Measurements from ENCODE around the gene FUT2. TPM values are rescaled to one million over a fixed set of nuclear protein-coding genes. Genes with fewer than 3 reads are reported as not detected.
A peak's percentile ranks its signal among the peaks of the same experiment; 100 is the strongest.

FUT2 gene
- total and polyA plus RNA-seq, 2 of the 13 experiments (the other 11 are each of a cell fraction or from before 2014, with no cell fraction given), result 0.07 TPM; not detected in 1

DNA sequence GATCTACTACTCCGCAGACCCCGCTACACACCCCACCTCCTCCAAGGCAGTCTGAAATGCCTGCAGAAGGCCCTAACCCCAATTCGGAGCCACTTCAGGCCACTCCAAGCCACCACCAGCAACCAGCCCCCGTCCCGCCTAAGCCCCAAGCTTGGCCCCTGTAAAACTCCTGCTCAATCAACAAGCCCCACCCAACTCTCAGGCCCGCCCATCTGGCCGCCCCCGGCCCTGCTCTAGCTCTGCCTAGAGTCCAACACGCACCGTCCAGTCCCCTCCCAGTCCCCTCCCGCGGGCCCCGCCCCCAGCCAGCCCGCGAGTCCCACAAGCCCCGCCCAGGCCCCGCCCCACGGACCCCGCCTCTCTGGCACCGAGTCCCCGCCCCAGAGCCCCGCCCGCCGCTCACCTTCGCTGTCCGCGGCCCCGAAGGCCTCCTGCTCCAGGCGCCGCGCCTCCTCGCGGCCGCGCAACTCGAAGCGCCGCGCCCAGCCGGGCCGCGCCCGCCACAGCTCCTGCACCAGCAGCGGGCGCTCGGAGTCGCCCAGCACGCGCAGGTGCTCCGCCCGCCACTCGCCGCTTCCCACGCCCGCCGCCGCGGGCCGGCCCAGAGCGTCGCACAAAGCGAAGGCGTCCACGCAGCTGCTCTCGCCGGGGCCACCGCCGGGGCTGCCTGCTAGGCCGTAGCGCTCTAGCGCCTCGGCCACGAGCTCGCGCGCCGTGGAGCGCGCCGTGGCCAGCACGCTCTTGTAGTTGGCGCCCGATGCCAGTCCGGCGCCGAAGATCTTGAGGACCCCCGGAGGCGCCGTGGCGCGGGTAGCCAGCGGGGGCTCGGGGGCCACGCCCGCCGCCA lies 43.0 kb downstream of the FUT2 start (continued):
- TF ChIP-seq HBP1 (CRISPR knock-in tag; IDR thresholded peaks at IDR 0.05; ENCODE audit: low read depth) (no peak), ZSCAN31 (CRISPR knock-in tag; IDR thresholded peaks at IDR 0.05; ENCODE audit: low read depth) (peak; percentile 77), BORCS8-MEF2B (CRISPR knock-in tag; IDR thresholded peaks at IDR 0.05) (0 out of 2 replicates have a peak, but pooled peaks have one; percentile 67), ZNF589 (CRISPR knock-in tag; conservative IDR thresholded peaks at IDR 0.05) (no peak; the same call in 1 of the 2 replicates), THAP11 (CRISPR knock-in tag; IDR thresholded peaks at IDR 0.05) (peak; percentile 81), HOXA3 (CRISPR knock-in tag; IDR thresholded peaks at IDR 0.05) (peak; percentile 81), REXO4 (CRISPR knock-in tag; IDR thresholded peaks at IDR 0.05; ENCODE audit: borderline replicate concordance) (no peak), FOXA1 (IDR thresholded peaks at IDR 0.05) (no peak), FOXA1 (CRISPR knock-in tag; IDR thresholded peaks at IDR 0.05) (peak; percentile 71), ISL2 (CRISPR knock-in tag; IDR thresholded peaks at IDR 0.05) (peak; percentile 22; the same call in 1 of the 2 replicates), POGK (CRISPR knock-in tag; conservative IDR thresholded peaks at IDR 0.05) (peak; percentile 81), ZNF546 (CRISPR knock-in tag; conservative IDR thresholded peaks at IDR 0.05) (peak; percentile 73; the same call in 1 of the 2 replicates), ZNF761 (CRISPR knock-in tag; conservative IDR thresholded peaks at IDR 0.05) (peak; percentile 52; the same call in 1 of the 2 replicates), ZNF296 (CRISPR knock-in tag; conservative IDR thresholded peaks at IDR 0.05) (no peak), ZNF121 (CRISPR knock-in tag; IDR thresholded peaks at IDR 0.05) (peak; percentile 47; the same call in 1 of the 2 replicates), SP5 (CRISPR knock-in tag; IDR thresholded peaks at IDR 0.05; ENCODE audit: borderline replicate concordance, low read depth) (peak; percentile 6; the same call in 1 of the 2 replicates), SIN3A (IDR thresholded peaks at IDR 0.05; ENCODE audit: borderline replicate concordance, low read depth, low read length) (no peak), ZNF883 (CRISPR knock-in tag; IDR thresholded peaks at IDR 0.05; ENCODE audit: not compliant biosample characterization) (no peak)
- TF ChIP-seq, protein P1, sequence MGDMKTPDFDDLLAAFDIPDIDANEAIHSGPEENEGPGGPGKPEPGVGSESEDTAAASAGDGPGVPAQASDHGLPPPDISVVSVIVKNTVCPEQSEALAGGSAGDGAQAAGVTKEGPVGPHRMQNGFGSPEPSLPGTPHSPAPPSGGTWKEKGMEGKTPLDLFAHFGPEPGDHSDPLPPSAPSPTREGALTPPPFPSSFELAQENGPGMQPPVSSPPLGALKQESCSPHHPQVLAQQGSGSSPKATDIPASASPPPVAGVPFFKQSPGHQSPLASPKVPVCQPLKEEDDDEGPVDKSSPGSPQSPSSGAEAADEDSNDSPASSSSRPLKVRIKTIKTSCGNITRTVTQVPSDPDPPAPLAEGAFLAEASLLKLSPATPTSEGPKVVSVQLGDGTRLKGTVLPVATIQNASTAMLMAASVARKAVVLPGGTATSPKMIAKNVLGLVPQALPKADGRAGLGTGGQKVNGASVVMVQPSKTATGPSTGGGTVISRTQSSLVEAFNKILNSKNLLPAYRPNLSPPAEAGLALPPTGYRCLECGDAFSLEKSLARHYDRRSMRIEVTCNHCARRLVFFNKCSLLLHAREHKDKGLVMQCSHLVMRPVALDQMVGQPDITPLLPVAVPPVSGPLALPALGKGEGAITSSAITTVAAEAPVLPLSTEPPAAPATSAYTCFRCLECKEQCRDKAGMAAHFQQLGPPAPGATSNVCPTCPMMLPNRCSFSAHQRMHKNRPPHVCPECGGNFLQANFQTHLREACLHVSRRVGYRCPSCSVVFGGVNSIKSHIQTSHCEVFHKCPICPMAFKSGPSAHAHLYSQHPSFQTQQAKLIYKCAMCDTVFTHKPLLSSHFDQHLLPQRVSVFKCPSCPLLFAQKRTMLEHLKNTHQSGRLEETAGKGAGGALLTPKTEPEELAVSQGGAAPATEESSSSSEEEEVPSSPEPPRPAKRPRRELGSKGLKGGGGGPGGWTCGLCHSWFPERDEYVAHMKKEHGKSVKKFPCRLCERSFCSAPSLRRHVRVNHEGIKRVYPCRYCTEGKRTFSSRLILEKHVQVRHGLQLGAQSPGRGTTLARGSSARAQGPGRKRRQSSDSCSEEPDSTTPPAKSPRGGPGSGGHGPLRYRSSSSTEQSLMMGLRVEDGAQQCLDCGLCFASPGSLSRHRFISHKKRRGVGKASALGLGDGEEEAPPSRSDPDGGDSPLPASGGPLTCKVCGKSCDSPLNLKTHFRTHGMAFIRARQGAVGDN (CRISPR knock-in tag; IDR thresholded peaks at IDR 0.05), result peak; percentile 84
